T-helper 2 cell treated with Interferon-gamma antibody and Interleukin-4, amounts not matched to agents 5 μg/mL and 100 μg/mL, for 36 hours (primary cell): ENCODE data around the gene KRTAP5-6.
A peak's percentile ranks its signal among the peaks of the same experiment; 100 is the strongest.

Experiments
- DNase-seq: peaks from one replicate; pipeline ENCODE4 v3.0.0; 2021; ENCODE audit warnings: low spot score
- H3K27ac Mint-ChIP-seq: one replicate; pipeline ENCODE4 v1.8.0; 2021; ENCODE audit warnings: mild to moderate bottlenecking, mixed read lengths
- H3K27me3 Mint-ChIP-seq: one replicate; pipeline ENCODE4 v1.8.0; 2021; ENCODE audit warnings: low read depth, mixed read lengths
- H3K36me3 Mint-ChIP-seq: one replicate; pipeline ENCODE4 v1.8.0; 2021; ENCODE audit warnings: low read depth, mixed read lengths
- H3K4me1 Mint-ChIP-seq: one replicate; pipeline ENCODE4 v1.8.0; 2021; ENCODE audit warnings: low read depth, mixed read lengths
- H3K4me3 Mint-ChIP-seq: one replicate; pipeline ENCODE4 v1.8.0; 2022; ENCODE audit warnings: mild to moderate bottlenecking, moderate library complexity, mixed read lengths
- H3K9me3 Mint-ChIP-seq: one replicate; pipeline ENCODE4 v1.8.0; 2021; ENCODE audit warnings: mixed read lengths

The KRTAP5-6 gene

GRCh38 chr11:1696608-1697570 lies at the start of gene KRTAP5-6:
TSS of gene KRTAP5-6 (plus strand) at chr11:1697195. CDS start at chr11:1697246, 51 bp downstream.
- Mint-ChIP-seq H3K36me3 (no peaks in the 10 kb centered on the region), H3K4me3 (no peak within 1 kb of the TSS), H3K4me1 (peaks cover 12% of the 10 kb centered on the region), H3K27ac (no peak within 1 kb of the TSS), H3K9me3 (peaks cover 2% of the 10 kb centered on the region), H3K27me3 (peaks cover 5% of the 10 kb centered on the region)
- no peak for DNase-seq

- no peak for DNase-seq
- H3K4me1 Mint-ChIP-seq = no peaks in the 10 kb centered on the region
- H3K4me3 Mint-ChIP-seq = no peak overlapping the region
- no peaks in the 10 kb centered on the region for H3K36me3 Mint-ChIP-seq
- no peaks in the 10 kb centered on the region for H3K9me3 Mint-ChIP-seq
- H3K27ac Mint-ChIP-seq = no peak overlapping the region
- H3K27me3 Mint-ChIP-seq = peaks cover 2% of the 10 kb centered on the region
Measured at GRCh38 chr11:1647901-1648652, 48.9 kb upstream of the KRTAP5-6 start.

GRCh38 chr11:1648653-1649420 lies 48.2 kb upstream of the KRTAP5-6 start:
- H3K27me3 Mint-ChIP-seq = peaks cover 2% of the 10 kb centered on the region
- no peaks in the 10 kb centered on the region for H3K4me1 Mint-ChIP-seq
- no peaks in the 10 kb centered on the region for H3K36me3 Mint-ChIP-seq
- H3K9me3 Mint-ChIP-seq = no peaks in the 10 kb centered on the region
- H3K4me3 Mint-ChIP-seq = no peak overlapping the region
- DNase-seq = no peak
- H3K27ac Mint-ChIP-seq = no peak overlapping the region

GRCh38 chr11:1650034-1650917 lies 46.7 kb upstream of the KRTAP5-6 start:
- H3K4me1 Mint-ChIP-seq = no peaks in the 10 kb centered on the region
- H3K27me3 Mint-ChIP-seq = peaks cover 6% of the 10 kb centered on the region
- no peaks in the 10 kb centered on the region for H3K36me3 Mint-ChIP-seq
- no peak overlapping the region for H3K4me3 Mint-ChIP-seq
- DNase-seq = no peak
- H3K9me3 Mint-ChIP-seq = no peaks in the 10 kb centered on the region
- no peak overlapping the region for H3K27ac Mint-ChIP-seq

- DNase-seq = no peak
- no peak overlapping the region for H3K4me3 Mint-ChIP-seq
- no peaks in the 10 kb centered on the region for H3K4me1 Mint-ChIP-seq
- no peaks in the 10 kb centered on the region for H3K36me3 Mint-ChIP-seq
- H3K9me3 Mint-ChIP-seq = no peaks in the 10 kb centered on the region
- H3K27me3 Mint-ChIP-seq = peaks cover 6% of the 10 kb centered on the region
- H3K27ac Mint-ChIP-seq = no peak overlapping the region
Measured at GRCh38 chr11:1650918-1651262, 46.1 kb upstream of the KRTAP5-6 start.

GRCh38 chr11:1651411-1651980 lies 45.5 kb upstream of the KRTAP5-6 start:
- Mint-ChIP-seq H3K4me3 (no peak overlapping the region), H3K27ac (no peak overlapping the region), H3K36me3 (no peaks in the 10 kb centered on the region)

GRCh38 chr11:1652026-1652425 lies 45.0 kb upstream of the KRTAP5-6 start:
- no peaks in the 10 kb centered on the region for H3K36me3 Mint-ChIP-seq
- no peaks in the 10 kb centered on the region for H3K9me3 Mint-ChIP-seq
- H3K27me3 Mint-ChIP-seq = peaks cover 6% of the 10 kb centered on the region
- no peak overlapping the region for H3K4me3 Mint-ChIP-seq
- no peak for DNase-seq
- no peak overlapping the region for H3K27ac Mint-ChIP-seq
- H3K4me1 Mint-ChIP-seq = no peaks in the 10 kb centered on the region

More at GRCh38 chr11:1651411-1651980, 45.5 kb upstream of the KRTAP5-6 start:
- DNase-seq = no peak
- no peaks in the 10 kb centered on the region for H3K9me3 Mint-ChIP-seq
- peaks cover 6% of the 10 kb centered on the region for H3K27me3 Mint-ChIP-seq
- no peaks in the 10 kb centered on the region for H3K4me1 Mint-ChIP-seq

GRCh38 chr11:1652442-1652770 lies 44.6 kb upstream of the KRTAP5-6 start:
- DNase-seq = no peak
- Mint-ChIP-seq H3K27ac (no peak overlapping the region), H3K36me3 (no peaks in the 10 kb centered on the region), H3K4me1 (no peaks in the 10 kb centered on the region), H3K4me3 (no peak overlapping the region), H3K27me3 (peaks cover 6% of the 10 kb centered on the region), H3K9me3 (no peaks in the 10 kb centered on the region)

GRCh38 chr11:1652771-1653540 lies 44.0 kb upstream of the KRTAP5-6 start:
- DNase-seq = peak; percentile 58
- no peaks in the 10 kb centered on the region for H3K4me1 Mint-ChIP-seq
- no peaks in the 10 kb centered on the region for H3K9me3 Mint-ChIP-seq
- no peak overlapping the region for H3K27ac Mint-ChIP-seq
- H3K4me3 Mint-ChIP-seq = no peak overlapping the region
- peaks cover 6% of the 10 kb centered on the region for H3K27me3 Mint-ChIP-seq
- no peaks in the 10 kb centered on the region for H3K36me3 Mint-ChIP-seq

GRCh38 chr11:1653541-1654387 lies 43.2 kb upstream of the KRTAP5-6 start:
- Mint-ChIP-seq H3K27ac (no peak overlapping the region), H3K9me3 (no peaks in the 10 kb centered on the region), H3K27me3 (peaks cover 6% of the 10 kb centered on the region), H3K4me3 (no peak overlapping the region), H3K36me3 (no peaks in the 10 kb centered on the region), H3K4me1 (no peaks in the 10 kb centered on the region)
- DNase-seq = no peak

GRCh38 chr11:1654388-1655167 lies 42.4 kb upstream of the KRTAP5-6 start:
- H3K4me3 Mint-ChIP-seq = no peak overlapping the region
- no peaks in the 10 kb centered on the region for H3K9me3 Mint-ChIP-seq
- H3K36me3 Mint-ChIP-seq = no peaks in the 10 kb centered on the region
- peaks cover 6% of the 10 kb centered on the region for H3K27me3 Mint-ChIP-seq
- no peak overlapping the region for H3K27ac Mint-ChIP-seq
- H3K4me1 Mint-ChIP-seq = peaks cover 4% of the 10 kb centered on the region
- no peak for DNase-seq
